ENCODE measurements around the gene RAD51D. TPM values are rescaled to one million over a fixed set of nuclear protein-coding genes. Genes with fewer than 3 reads are reported as not detected.

The RAD51D gene
- total and polyA plus RNA-seq, 8 donors, result 13.6 to 20.8 (median 16.4) TPM

DNA sequence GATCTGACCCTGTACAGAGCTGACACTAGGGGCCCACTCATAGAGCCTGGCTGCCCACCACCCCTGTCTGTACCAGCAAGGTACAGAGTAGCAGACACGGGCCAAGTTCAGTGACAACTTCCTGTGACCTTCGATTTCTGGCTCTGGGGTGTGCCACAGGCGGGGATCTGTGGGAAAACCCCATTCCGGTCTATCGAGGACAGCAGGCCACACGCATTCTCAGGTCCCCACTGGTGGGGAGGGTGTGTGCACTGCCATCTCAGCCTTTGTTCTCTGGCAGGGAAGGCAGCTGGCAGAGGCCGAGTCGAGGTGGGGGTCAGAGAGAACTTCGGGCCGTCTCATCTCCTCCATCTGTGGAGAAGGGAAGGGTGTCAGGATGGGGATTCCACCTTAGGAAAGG is 12.4 kb upstream of the RAD51D start:
- DNase-seq, result no peak

DNA sequence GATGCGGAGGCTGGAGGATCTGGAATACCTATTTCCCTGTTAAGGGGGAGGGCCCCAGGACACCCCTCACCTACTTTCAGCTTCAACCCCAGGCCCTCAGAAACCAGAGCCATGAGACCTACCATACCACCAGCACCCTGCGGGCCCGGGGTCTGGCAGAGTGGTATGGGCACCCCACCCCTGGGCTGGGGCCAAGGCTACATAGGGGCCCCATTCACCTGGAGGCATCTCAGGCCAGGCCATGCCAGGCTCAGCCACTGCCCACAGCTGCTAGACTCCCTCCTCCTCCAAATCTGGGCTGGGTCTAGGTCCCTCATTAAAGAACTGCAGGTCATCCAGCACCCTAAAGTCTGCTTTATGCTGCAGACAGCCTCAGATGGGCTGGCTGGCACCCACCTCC is 10.7 kb upstream of the RAD51D start:
- no peaks in the 10 kb centered on the region for H3K9me3 ChIP-seq
- no peak overlapping the region for H3K4me3 ChIP-seq
- H3K36me3 ChIP-seq, result peaks cover 0 to 48% of the 10 kb centered on the region in 2 donors
- H3K4me1 ChIP-seq, result no peaks in the 10 kb centered on the region
- DNase-seq, result no peak
- no peaks in the 10 kb centered on the region for H3K27me3 ChIP-seq
- ATAC-seq, result no peak
- intact Hi-C loops (cut with DNase I), result no loop called here
- TF ChIP-seq, protein P1, sequence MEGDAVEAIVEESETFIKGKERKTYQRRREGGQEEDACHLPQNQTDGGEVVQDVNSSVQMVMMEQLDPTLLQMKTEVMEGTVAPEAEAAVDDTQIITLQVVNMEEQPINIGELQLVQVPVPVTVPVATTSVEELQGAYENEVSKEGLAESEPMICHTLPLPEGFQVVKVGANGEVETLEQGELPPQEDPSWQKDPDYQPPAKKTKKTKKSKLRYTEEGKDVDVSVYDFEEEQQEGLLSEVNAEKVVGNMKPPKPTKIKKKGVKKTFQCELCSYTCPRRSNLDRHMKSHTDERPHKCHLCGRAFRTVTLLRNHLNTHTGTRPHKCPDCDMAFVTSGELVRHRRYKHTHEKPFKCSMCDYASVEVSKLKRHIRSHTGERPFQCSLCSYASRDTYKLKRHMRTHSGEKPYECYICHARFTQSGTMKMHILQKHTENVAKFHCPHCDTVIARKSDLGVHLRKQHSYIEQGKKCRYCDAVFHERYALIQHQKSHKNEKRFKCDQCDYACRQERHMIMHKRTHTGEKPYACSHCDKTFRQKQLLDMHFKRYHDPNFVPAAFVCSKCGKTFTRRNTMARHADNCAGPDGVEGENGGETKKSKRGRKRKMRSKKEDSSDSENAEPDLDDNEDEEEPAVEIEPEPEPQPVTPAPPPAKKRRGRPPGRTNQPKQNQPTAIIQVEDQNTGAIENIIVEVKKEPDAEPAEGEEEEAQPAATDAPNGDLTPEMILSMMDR (IDR thresholded peaks at IDR 0.05), result no peak
- no peak overlapping the region for H3K27ac ChIP-seq

More for the DNA sequence above, 12.4 kb upstream of the RAD51D start:
- Histone ChIP-seq H3K9me3 (no peaks in the 10 kb centered on the region), H3K27me3 (no peaks in the 10 kb centered on the region), H3K4me1 (no peaks in the 10 kb centered on the region), H3K4me3 (no peak overlapping the region), H3K36me3 (peaks cover 0 to 66% of the 10 kb centered on the region in 2 donors), H3K27ac (no peak overlapping the region)
- TF ChIP-seq, protein P1 (IDR thresholded peaks at IDR 0.05), result no peak
- intact Hi-C loops (cut with DNase I), result no loop called here
- ATAC-seq, result no peak

DNA sequence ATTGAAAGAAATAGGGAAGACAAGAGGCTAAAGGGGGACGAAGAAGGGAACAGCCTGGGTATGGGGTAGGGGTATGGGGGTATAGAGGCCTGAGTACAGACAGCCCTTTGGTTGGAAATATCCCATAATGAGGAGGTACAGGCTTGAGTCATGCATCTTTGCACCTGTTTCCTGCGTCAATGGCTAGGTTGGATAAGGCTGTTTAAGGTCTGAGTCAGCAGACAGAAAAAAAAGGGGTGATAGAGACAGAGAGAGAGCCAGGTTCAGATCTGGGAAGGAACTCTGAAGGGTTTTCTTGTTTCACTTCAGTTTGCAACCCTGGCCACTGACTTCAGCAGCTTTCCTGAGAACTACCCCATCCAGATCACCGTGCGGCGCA is 10.3 kb upstream of the RAD51D start:
- TF ChIP-seq, protein P1 (IDR thresholded peaks at IDR 0.05), result no peak
- H3K27ac ChIP-seq, result no peak overlapping the region
- intact Hi-C loops (cut with DNase I), result no loop called here

DNA sequence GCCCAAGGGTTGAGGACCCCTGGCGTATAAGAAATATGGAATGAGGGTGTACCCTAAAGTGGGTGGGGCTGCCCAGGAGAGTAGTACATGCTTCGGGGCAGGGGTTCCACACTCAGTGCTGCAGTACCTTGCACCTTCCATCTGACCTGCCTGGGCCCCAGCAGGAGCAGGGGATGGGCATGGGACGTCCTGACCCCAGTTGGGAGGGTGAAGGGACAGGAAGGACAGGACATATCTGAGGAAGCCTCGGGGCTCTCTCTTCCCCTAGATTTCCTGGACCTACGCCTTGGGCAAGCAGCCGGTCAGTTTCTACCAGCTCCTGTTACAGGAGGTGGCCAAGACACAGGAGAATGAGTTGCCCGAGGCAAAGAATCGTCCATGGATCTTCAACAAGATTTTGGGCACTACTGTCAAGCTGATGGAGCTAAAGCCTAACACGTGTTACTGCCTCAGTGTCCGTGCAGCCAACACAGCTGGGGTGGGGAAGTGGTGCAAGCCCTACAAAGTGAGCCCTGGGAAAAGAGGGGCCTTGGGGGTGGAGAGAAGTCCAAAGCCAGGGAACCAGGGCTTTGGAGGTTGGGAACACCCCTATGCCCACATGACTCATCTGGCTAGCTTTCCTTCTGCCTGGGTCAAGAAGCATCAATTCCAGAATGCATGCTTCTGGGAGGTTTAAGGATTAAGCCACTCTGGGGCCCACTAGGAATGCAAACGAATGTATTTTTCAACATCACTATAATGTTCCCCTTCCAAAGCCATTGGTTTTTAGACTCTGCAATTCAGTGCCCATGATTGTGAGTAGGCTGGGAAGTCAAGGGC is 9.7 kb upstream of the RAD51D start:
- intact Hi-C loops (cut with DNase I), result no loop called here
- TF ChIP-seq, protein P1 (IDR thresholded peaks at IDR 0.05), result no peak
- DNase-seq (no peak), ATAC-seq (no peak)
- H3K4me1 ChIP-seq, result no peaks in the 10 kb centered on the region
- H3K27ac ChIP-seq, result peak overlapping the region in 1 of 2 donors; percentile 56
- no peaks in the 10 kb centered on the region for H3K27me3 ChIP-seq
- no peaks in the 10 kb centered on the region for H3K9me3 ChIP-seq
- H3K4me3 ChIP-seq, result no peak overlapping the region
- peaks cover 0 to 38% of the 10 kb centered on the region in 2 donors for H3K36me3 ChIP-seq

More for the DNA sequence above, 10.3 kb upstream of the RAD51D start:
- H3K36me3 ChIP-seq, result peaks cover 0 to 44% of the 10 kb centered on the region in 2 donors
- no peak overlapping the region for H3K4me3 ChIP-seq
- ATAC-seq, result no peak
- H3K9me3 ChIP-seq, result no peaks in the 10 kb centered on the region
- H3K27me3 ChIP-seq, result no peaks in the 10 kb centered on the region
- DNase-seq, result no peak
- H3K4me1 ChIP-seq, result no peaks in the 10 kb centered on the region

DNA sequence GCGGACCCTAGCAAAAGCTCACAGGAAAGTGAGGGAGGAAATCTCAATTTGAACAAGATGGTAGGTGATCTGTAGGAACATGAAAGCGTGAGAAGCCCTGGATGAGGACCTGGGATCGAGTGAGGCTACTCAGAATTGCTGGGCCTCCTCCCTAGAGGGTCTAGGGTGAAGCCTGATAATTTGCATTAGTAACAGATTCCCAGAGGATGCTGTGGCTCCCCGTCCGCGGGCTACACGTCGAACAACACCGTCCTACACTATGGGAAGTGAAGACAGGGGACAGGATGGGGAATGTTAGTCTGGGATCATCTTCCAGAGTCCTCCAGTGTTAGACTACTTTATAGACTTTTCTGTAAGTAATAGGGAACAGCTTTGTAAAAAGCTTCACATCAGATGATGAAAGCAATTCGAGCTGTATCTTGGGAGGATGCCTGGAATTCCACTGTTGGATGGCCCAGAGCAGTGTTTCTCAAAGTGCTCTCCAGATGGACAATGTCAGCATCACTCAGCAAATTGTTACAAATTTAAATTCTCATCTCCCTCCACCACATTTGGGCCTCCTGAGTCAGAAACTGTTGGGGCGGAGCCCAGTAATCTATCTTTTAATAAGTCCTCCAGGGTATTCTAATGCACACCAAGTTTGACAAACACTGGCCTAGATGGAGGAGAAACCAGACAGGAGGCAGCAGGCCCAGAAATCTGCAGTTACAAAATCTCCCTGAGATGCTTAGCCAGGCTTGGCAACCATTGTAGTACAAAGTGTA is 8.3 kb upstream of the RAD51D start:
- intact Hi-C loops (cut with DNase I), result no loop called here
- ATAC-seq, result peak; percentile 72
- peak in 2 of 4 donors; percentile 97 for DNase-seq

More for the DNA sequence above, 8.3 kb upstream of the RAD51D start:
- H3K27me3 ChIP-seq, result no peaks in the 10 kb centered on the region
- no peak overlapping the region for H3K4me3 ChIP-seq
- TF ChIP-seq, protein P1 (IDR thresholded peaks at IDR 0.05), result no peak
- peak overlapping the region; percentile 28 to 58 for H3K27ac ChIP-seq
- no peaks in the 10 kb centered on the region for H3K4me1 ChIP-seq
- no peaks in the 10 kb centered on the region for H3K9me3 ChIP-seq
- peaks cover 0 to 24% of the 10 kb centered on the region in 2 donors for H3K36me3 ChIP-seq
